Mesothelial cell of epicardium (in vitro differentiated cells): ENCODE data around the gene AGBL5. TPM values are rescaled to one million over a fixed set of nuclear protein-coding genes. Genes with fewer than 3 reads are reported as not detected.

Experiments
- DNase-seq, 2 experiments: peaks; one replicate each; pipeline ENCODE4 v3.0.0; 2021; ENCODE audit warnings: low spot score in 2 of 2; ENCODE audit not compliant: unreplicated experiment in 2 of 2
- H3K27ac Mint-ChIP-seq: 2 replicates; pipeline ENCODE4 v1.8.0; 2021; ENCODE audit warnings: mixed read lengths
- H3K27me3 Mint-ChIP-seq: 2 replicates; pipeline ENCODE4 v1.8.0; 2021; ENCODE audit warnings: low read depth, mixed read lengths
- H3K36me3 Mint-ChIP-seq: 2 replicates; pipeline ENCODE4 v1.8.0; 2021; ENCODE audit warnings: mixed read lengths
- H3K4me1 Mint-ChIP-seq: 2 replicates; pipeline ENCODE4 v1.8.0; 2021; ENCODE audit warnings: mixed read lengths
- H3K4me3 Mint-ChIP-seq: 2 replicates; pipeline ENCODE4 v1.8.0; 2021; ENCODE audit warnings: mild to moderate bottlenecking, moderate library complexity, mixed read lengths
- H3K9me3 Mint-ChIP-seq: 2 replicates; pipeline ENCODE4 v1.8.0; 2021; ENCODE audit warnings: mixed read lengths
- CTCF ChIP-seq: fragments of 200-600 bp; sonication (generic); IDR thresholded peaks from one replicate; pipeline ENCODE4 v1.5.0; 2021; ENCODE audit warnings: antibody characterized with exemption; ENCODE audit not compliant: unreplicated experiment
- total RNA-seq: library from RNA; stranded (reverse); gene quantifications from 3 replicates; pipeline ENCODE4 v1.2.1, GENCODE V29; 2021

AGBL5 gene
- 40.5 to 45.0 TPM (median 43.2 TPM) in 3 replicates for total RNA-seq

GRCh38 chr2:27050996-27051901, at the start of gene AGBL5:
Gene AGBL5, plus strand, starts transcription at chr2:27051668. Its CDS starts 1,291 bp downstream, at chr2:27052959.
- no peak for TF ChIP-seq CTCF
- H3K4me1 Mint-ChIP-seq, result peaks cover 12% of the 10 kb centered on the region
- no peaks in the 10 kb centered on the region for H3K9me3 Mint-ChIP-seq
- peaks cover 6% of the 10 kb centered on the region for H3K27me3 Mint-ChIP-seq
- H3K36me3 Mint-ChIP-seq, result peaks cover 13% of the 10 kb centered on the region
- peak; percentile 88 to 95 for DNase-seq
- peak within 1 kb of the TSS; percentile 99 for H3K27ac Mint-ChIP-seq
- peak within 1 kb of the TSS; percentile 96 for H3K4me3 Mint-ChIP-seq

GRCh38 chr2:27001950-27002349, 49.5 kb upstream of the AGBL5 start:
- no peak for DNase-seq
- Mint-ChIP-seq H3K27ac (no peak overlapping the region), H3K27me3 (no peaks in the 10 kb centered on the region), H3K36me3 (no peaks in the 10 kb centered on the region), H3K4me3 (no peak overlapping the region), H3K4me1 (peaks cover 5% of the 10 kb centered on the region), H3K9me3 (no peaks in the 10 kb centered on the region)
- no peak for TF ChIP-seq CTCF

DNA sequence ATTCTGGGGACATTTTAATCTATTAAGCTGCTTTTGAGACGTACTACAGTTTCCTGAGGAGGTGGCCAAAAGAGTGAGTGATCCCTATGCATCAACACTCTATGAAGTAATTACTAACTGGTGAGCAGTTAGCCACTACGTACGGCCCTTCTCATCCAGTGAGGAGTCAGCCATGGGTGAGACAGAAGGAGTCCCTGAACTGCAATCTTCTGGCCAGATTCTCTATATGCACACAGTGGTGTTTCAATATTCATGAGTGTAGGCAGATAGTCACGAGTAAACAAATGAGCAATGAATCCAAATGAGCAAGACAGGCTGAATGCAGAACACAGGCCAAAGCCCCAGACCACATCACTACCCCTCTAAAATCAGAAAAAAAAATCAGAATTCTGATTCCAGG, 48.5 kb upstream of the AGBL5 start:
- H3K4me1 Mint-ChIP-seq, result peaks cover 10% of the 10 kb centered on the region
- no peaks in the 10 kb centered on the region for H3K36me3 Mint-ChIP-seq
- H3K4me3 Mint-ChIP-seq, result no peak overlapping the region
- no peaks in the 10 kb centered on the region for H3K27me3 Mint-ChIP-seq
- no peaks in the 10 kb centered on the region for H3K9me3 Mint-ChIP-seq
- TF ChIP-seq CTCF, result no peak
- H3K27ac Mint-ChIP-seq, result no peak overlapping the region
- no peak for DNase-seq

DNA sequence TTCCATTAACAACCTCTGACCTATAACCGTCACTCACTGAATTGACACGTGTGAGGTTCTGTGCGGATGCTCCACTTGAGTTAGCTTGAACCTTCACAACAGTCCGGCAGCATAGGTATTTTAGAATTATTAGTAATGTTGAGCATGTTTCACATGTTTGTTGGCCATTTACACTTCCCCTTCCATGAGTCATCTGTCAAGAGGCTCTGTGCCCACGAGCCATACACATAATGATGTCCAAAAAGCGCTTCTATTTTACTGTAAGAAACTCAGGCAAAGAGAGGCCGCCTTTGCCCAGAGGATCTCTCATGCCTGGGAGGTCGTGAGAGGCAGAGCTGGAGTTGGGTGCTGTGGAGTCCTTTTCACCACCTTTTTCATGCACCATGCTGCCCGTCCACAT, 47.6 kb upstream of the AGBL5 start:
- Mint-ChIP-seq H3K9me3 (no peaks in the 10 kb centered on the region), H3K27ac (no peak overlapping the region), H3K36me3 (no peaks in the 10 kb centered on the region), H3K4me1 (peaks cover 10% of the 10 kb centered on the region), H3K27me3 (no peaks in the 10 kb centered on the region), H3K4me3 (no peak overlapping the region)
- no peak for TF ChIP-seq CTCF
- DNase-seq, result no peak

DNA sequence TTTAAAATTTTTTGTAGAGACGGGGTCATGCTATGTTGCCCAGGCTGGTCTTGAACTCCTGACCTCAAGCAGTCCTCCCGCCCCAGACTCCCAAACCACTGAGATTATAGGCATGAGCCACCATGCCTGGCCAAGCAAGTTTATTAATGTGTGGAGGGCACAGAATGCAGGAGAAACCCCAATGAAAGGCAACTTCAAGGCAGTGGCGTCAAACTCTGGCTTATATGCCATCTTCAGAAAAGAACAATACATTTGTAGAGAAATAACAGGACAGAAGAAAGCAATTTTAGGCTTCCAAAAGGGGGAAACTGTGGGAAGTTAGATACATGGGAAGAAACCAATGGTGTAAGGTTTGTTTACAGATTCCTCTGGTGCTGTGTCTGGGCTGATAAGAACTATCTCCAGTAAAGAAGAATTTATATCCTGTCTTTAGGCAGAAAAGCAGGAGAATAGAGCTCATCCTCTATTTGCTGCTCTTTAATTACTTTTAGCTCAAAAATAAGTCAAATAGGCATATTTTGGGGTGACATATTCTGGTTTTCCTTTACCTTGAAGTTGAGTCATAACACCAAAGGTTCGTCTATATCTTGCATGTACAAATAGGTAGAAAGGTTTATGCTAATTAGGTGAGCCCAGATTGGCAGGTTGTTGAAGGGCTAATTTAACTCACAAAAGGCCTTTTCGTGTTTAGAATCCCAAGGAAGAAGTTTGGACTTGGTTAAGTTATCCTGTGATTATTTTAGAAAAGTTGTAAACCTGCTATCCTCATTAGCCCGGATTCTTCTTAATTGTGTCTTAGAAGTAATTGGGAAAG, 44.7 kb upstream of the AGBL5 start:
- H3K9me3 Mint-ChIP-seq, result no peaks in the 10 kb centered on the region
- TF ChIP-seq CTCF, result no peak
- no peak overlapping the region for H3K27ac Mint-ChIP-seq
- H3K27me3 Mint-ChIP-seq, result no peaks in the 10 kb centered on the region
- no peak for DNase-seq
- H3K36me3 Mint-ChIP-seq, result no peaks in the 10 kb centered on the region
- peaks cover 11% of the 10 kb centered on the region for H3K4me1 Mint-ChIP-seq
- H3K4me3 Mint-ChIP-seq, result no peak overlapping the region
